Right atrium auricular region (tissue), 2 donors: ENCODE results near the gene E2F2. TPM values are rescaled to one million over a fixed set of nuclear protein-coding genes. Genes with fewer than 3 reads are reported as not detected.

Experiments used
- DNase-seq: peaks from one replicate; pipeline ENCODE4 v3.0.0-alpha.2; 2019; ENCODE audit warnings: low spot score
- H3K27ac ChIP-seq, 2 donors: fragments of 200-600 bp; sonication (generic); 1 replicate in 1 of 2; 2 replicates in 1 of 2; pipeline ENCODE4 v1.5.1; 2016 to 2019
- H3K27me3 ChIP-seq, 2 donors: fragments of 200-600 bp; sonication (generic); one replicate each; pipeline versions ENCODE4 v1.5.1 to v1.6.0; 2017 to 2019
- H3K36me3 ChIP-seq: fragments of 200-600 bp; sonication (generic); one replicate; pipeline ENCODE4 v1.5.1; 2016
- H3K4me1 ChIP-seq, 2 donors: fragments of 200-600 bp; sonication (generic); one replicate each; pipeline versions ENCODE4 v1.5.1 to v1.6.0; 2017 to 2019
- H3K4me3 ChIP-seq, 2 donors: fragments of 200-600 bp; sonication (generic); 1 replicate in 1 of 2; 2 replicates in 1 of 2; pipeline ENCODE4 v1.5.1; 2017 to 2019; ENCODE audit warnings: mild to moderate bottlenecking in 1 of 2, moderate library complexity in 1 of 2
- H3K9me3 ChIP-seq, 2 donors: fragments of 200-600 bp; sonication (generic); one replicate each; pipeline ENCODE4 v1.5.1; 2019
- CTCF ChIP-seq, 2 donors: fragments of 200-600 bp; sonication (generic); IDR thresholded peaks; one replicate each; pipeline ENCODE4 v1.5.1; 2019; ENCODE audit warnings: antibody characterized with exemption in 2 of 2
- total RNA-seq, 2 donors: library from RNA; depleted of rRNA; stranded (reverse); fragments of >200 nt; gene quantifications; one replicate each; pipeline ENCODE4 v1.1.0, GENCODE V29; 2016

E2F2 gene
- total RNA-seq, 2 donors from 2014 or later = 0.20 to 0.33 TPM

DNA sequence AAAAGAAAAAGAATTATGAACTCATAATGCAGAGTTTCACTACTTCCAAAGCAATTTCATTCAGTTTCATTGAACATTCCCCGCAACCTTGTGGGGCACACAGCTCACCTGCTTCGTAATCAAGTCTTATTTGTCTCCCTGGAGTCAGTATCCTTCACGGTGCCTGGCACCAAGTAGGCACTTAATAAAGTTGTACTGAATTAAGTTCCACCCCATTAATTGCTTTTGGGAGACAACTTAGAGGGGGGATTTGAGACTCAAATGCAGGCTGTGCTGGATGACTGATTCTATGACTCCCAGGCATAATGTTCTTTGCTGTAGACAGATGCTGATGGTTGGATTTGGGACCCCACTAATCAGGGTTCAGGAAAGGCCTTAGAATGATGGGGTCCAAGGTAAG lies 34.7 kb upstream of the E2F2 start:
- no peak for DNase-seq
- Histone ChIP-seq H3K4me3 (no peak overlapping the region), H3K27ac (peak overlapping the region; percentile 60 to 90), H3K36me3 (no peaks in the 10 kb centered on the region), H3K27me3 (no peaks in the 10 kb centered on the region), H3K9me3 (no peaks in the 10 kb centered on the region), H3K4me1 (peaks cover 0 to 52% of the 10 kb centered on the region in 2 donors)
- TF ChIP-seq CTCF (IDR thresholded peaks at IDR 0.05) = no peak

GRCh38 chr1:23564529-23565122 lies 33.6 kb upstream of the E2F2 start:
- H3K4me1 ChIP-seq = peaks cover 0 to 62% of the 10 kb centered on the region in 2 donors
- no peak for TF ChIP-seq CTCF (IDR thresholded peaks at IDR 0.05)
- no peak for DNase-seq
- H3K27ac ChIP-seq = peak overlapping the region; percentile 60 to 90
- H3K36me3 ChIP-seq = no peaks in the 10 kb centered on the region
- H3K4me3 ChIP-seq = no peak overlapping the region
- H3K9me3 ChIP-seq = no peaks in the 10 kb centered on the region
- no peaks in the 10 kb centered on the region for H3K27me3 ChIP-seq

DNA sequence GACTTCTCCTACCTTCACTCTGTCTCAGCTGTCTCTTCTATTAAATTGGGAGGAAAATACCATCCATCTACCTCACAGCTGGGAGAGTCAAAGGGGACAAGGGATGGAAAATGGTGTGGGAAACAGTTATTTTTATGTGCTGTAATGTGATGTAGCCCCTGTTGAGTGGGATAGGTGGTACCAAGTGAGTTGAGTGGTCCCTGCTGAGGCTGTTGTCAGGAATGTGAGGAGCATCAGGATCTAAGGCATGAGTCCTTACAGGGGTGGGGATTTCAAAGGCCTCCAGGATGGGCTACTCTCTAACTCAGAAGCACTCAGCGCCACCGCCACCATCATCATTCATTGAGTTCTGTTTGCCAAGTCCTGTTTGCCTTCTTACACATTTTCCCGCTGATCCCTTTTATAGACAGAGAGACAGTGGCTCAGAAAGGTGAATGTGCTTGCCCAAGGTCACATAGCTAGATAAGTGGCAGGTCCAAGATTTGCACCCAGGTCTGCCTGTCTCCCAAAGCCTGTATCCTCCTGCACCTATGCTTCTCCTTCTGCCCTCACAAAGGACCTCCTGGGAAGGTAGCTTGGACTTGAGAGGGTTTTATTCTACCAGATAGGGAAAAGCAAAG lies 32.8 kb upstream of the E2F2 start:
- DNase-seq = no peak
- Histone ChIP-seq H3K27ac (peak overlapping the region; percentile 90 to 93), H3K36me3 (peaks cover 2% of the 10 kb centered on the region), H3K4me1 (peaks cover 0 to 57% of the 10 kb centered on the region in 2 donors), H3K9me3 (no peaks in the 10 kb centered on the region), H3K4me3 (no peak overlapping the region), H3K27me3 (no peaks in the 10 kb centered on the region)
- no peak for TF ChIP-seq CTCF (IDR thresholded peaks at IDR 0.05)

- TF ChIP-seq CTCF (IDR thresholded peaks at IDR 0.05) = no peak
- Histone ChIP-seq H3K27ac (peak overlapping the region; percentile 90 to 93), H3K36me3 (peaks cover 10% of the 10 kb centered on the region), H3K27me3 (no peaks in the 10 kb centered on the region), H3K4me1 (peaks cover 0 to 58% of the 10 kb centered on the region in 2 donors), H3K4me3 (no peak overlapping the region), H3K9me3 (no peaks in the 10 kb centered on the region)
- no peak for DNase-seq
Measured at GRCh38 chr1:23563003-23563402, 32.0 kb upstream of the E2F2 start.

DNA sequence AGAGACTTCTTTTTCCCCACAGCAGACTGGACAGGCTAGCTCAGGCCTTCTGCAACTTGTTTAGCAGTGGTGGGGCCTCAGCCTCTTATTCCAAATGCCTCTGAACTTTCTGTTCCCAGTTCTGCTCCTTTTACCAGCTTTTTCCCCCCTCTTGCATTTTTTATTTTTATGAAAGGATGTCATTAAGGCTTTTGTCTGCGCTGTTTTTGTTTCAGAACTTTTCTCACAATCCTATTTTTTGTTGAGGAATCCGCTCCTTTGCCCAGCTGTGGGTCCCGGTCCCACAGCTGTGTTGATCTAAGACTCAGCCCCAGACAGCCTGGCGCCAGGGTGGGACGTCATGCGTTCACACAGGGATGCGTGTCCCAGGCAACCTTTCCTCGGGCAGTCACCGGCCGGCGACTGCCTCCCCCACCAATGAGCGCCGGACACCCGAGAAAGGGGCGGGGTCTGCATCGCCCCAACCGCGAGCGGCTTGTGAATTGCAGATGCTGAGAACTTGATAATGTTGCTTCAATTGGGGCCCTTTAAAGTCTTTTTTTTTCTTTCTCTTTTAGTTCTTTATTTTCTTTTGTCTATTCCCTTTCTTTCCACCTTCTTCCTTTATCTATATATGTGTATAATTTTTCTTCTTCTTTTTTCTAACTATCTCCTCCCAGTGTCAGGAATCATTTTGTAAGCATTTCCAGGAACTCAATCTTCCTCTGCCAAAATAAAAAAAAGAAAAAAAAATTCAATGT lies 31.3 kb upstream of the E2F2 start:
- DNase-seq = peak; percentile 99
- no peaks in the 10 kb centered on the region for H3K9me3 ChIP-seq
- peak overlapping the region in 1 of 2 donors; percentile 79 for H3K4me3 ChIP-seq
- peaks cover 17% of the 10 kb centered on the region for H3K36me3 ChIP-seq
- peaks cover 0 to 53% of the 10 kb centered on the region in 2 donors for H3K4me1 ChIP-seq
- TF ChIP-seq CTCF (IDR thresholded peaks at IDR 0.05) = no peak
- peak overlapping the region; percentile 90 to 93 for H3K27ac ChIP-seq
- no peaks in the 10 kb centered on the region for H3K27me3 ChIP-seq
